GM12878 (cell line): ENCODE data around the gene ETS1. TPM values are rescaled to one million over a fixed set of nuclear protein-coding genes. Genes with fewer than 3 reads are reported as not detected.
A peak's percentile ranks its signal among the peaks of the same experiment; 100 is the strongest.

Source experiments
- E4F1 ChIP-seq: fragments of 450-650 bp; IDR thresholded peaks from 2 replicates; pipeline ENCODE4 v1.6.1; 2018; ENCODE audit warnings: borderline replicate concordance, mild to moderate bottlenecking; ENCODE audit not compliant: partially characterized antibody
- ETV6 ChIP-seq, 2 experiments: fragments of 450-650 bp in 1 of 2; IDR thresholded peaks in 1 of 2; conservative IDR thresholded peaks in 1 of 2; 2 replicates each; pipeline ENCODE4 v1.6.1; 2014; ENCODE audit warnings: antibody characterized with exemption in 1 of 2, borderline replicate concordance in 1 of 2, low read depth in 1 of 2, mild to moderate bottlenecking in 1 of 2, moderate library complexity in 1 of 2
- FOXM1 ChIP-seq: IDR thresholded peaks from 2 replicates; pipeline ENCODE4 v1.6.1; 2012; ENCODE audit warnings: low read depth, mild to moderate bottlenecking, inconsistent platforms, low read length, moderate library complexity
- GATAD2B ChIP-seq: fragments of 450-650 bp; conservative IDR thresholded peaks from 2 replicates; pipeline ENCODE4 v1.6.1; 2017; ENCODE audit warnings: low read depth, mild to moderate bottlenecking, moderate library complexity
- HDAC6 ChIP-seq: fragments of 200-600 bp; sonication (generic); IDR thresholded peaks from one replicate; pipeline ENCODE4 v1.8.0; 2017; ENCODE audit warnings: antibody characterized with exemption; ENCODE audit not compliant: unreplicated experiment
- IKZF2 ChIP-seq, 2 experiments: fragments of 450-650 bp; IDR thresholded peaks; 2 replicates each; pipeline ENCODE4 v1.6.1; 2017; ENCODE audit warnings: mild to moderate bottlenecking in 2 of 2, moderate library complexity in 2 of 2
- KLF5 ChIP-seq: fragments of 450-650 bp; IDR thresholded peaks from 2 replicates; pipeline ENCODE4 v1.6.1; 2014; ENCODE audit warnings: mild to moderate bottlenecking; ENCODE audit not compliant: partially characterized antibody
- MTA3 ChIP-seq: IDR thresholded peaks from 2 replicates; pipeline ENCODE4 v1.6.1; 2012; ENCODE audit warnings: low read length, inconsistent platforms, borderline replicate concordance
- NKRF ChIP-seq: fragments of 450-650 bp; conservative IDR thresholded peaks from 2 replicates; pipeline ENCODE4 v1.6.1; 2017; ENCODE audit warnings: mild to moderate bottlenecking, moderate library complexity
- PAX5 ChIP-seq: IDR thresholded peaks from 2 replicates; pipeline ENCODE4 v1.6.1; 2011; ENCODE audit warnings: low read depth, low read length, borderline replicate concordance
- RCOR1 ChIP-seq: conservative IDR thresholded peaks from 2 replicates; pipeline ENCODE4 v1.6.1; 2012; ENCODE audit warnings: low read depth, low read length, improper control_type of control experiment
- STAT3 ChIP-seq: IDR thresholded peaks from 2 replicates; pipeline ENCODE4 v1.6.1; 2011; ENCODE audit warnings: low read depth, low read length, improper control_type of control experiment
- ZBTB11 ChIP-seq: fragments of 450-650 bp; formaldehyde crosslinking; IDR thresholded peaks from 2 replicates; pipeline ENCODE4 v1.5.0; 2022; ENCODE audit warnings: mild to moderate bottlenecking, missing genetic modification characterization
- ZBTB40 ChIP-seq: fragments of 450-650 bp; IDR thresholded peaks from 2 replicates; pipeline ENCODE4 v1.6.1; 2016; ENCODE audit warnings: mild to moderate bottlenecking, moderate library complexity, borderline replicate concordance
- polyA plus RNA-seq, 11 experiments: library from polyadenylated mRNA; depleted of rRNA in 4 of 11; unstranded in 6 of 11; stranded (reverse) in 5 of 11; fragments of >200 nt; fragmentation: Nextera tagmentation in 4 of 11; fragmentation: Illumina TruSeq in 1 of 11; extraction: Ambion mirVana in 4 of 11; extraction: Trizol in 1 of 11; gene quantifications; 1 replicate in 1 of 11; 2 replicates in 10 of 11; pipeline versions ENCODE4 v1.2.1 to v1.2.3, GENCODE V29; 2011 to 2016; ENCODE audit warnings: inconsistent platforms in 2 of 11, missing spikeins in 2 of 11, low read depth in 1 of 11
- total RNA-seq, 4 experiments: library from RNA; depleted of rRNA in 3 of 4; stranded (reverse); fragments of >200 nt in 3 of 4; fragmentation: Illumina TruSeq in 1 of 4; extraction: Trizol in 1 of 4; gene quantifications; 2 replicates each; pipeline versions ENCODE4 v1.2.1 to v1.2.3, GENCODE V29; 2013 to 2021

ETS1 gene
- total and polyA plus RNA-seq, 10 of the 15 experiments (the other 5 are each of a cell fraction or from before 2014, with no cell fraction given) = 12.5 to 112 (median 55.5) TPM

GRCh38 chr11:128522055-128522942, 65.1 kb downstream of the ETS1 start (continued):
- no peak for TF ChIP-seq ZBTB11 (CRISPR knock-in tag)
- TF ChIP-seq E4F1 = no peak
- TF ChIP-seq MTA3 = no peak
- TF ChIP-seq HDAC6 = no peak
- TF ChIP-seq GATAD2B = peak; percentile 94
- TF ChIP-seq IKZF2 (IDR thresholded peaks at IDR 0.05) = peak; percentile 42 to 48; a peak in 1 of 4 replicates
- peak; percentile 63 for TF ChIP-seq NKRF
- TF ChIP-seq KLF5 = no peak
- no peak for TF ChIP-seq ZBTB40
- 0 out of 2 replicates have a peak, but pooled peaks have one; percentile 47 for TF ChIP-seq RCOR1
- TF ChIP-seq FOXM1 = no peak
- TF ChIP-seq PAX5 = no peak
- no peak for TF ChIP-seq ETV6 (conservative IDR thresholded peaks at IDR 0.05 in 1 of 2, IDR thresholded peaks at IDR 0.05 in 1 of 2; ENCODE audit: borderline replicate concordance in 1 of 2, low read depth in 1 of 2)
- TF ChIP-seq STAT3 = no peak
